B cell (primary cell): Measurements from ENCODE around the gene TIAM2. TPM values are rescaled to one million over a fixed set of nuclear protein-coding genes. Genes with fewer than 3 reads are reported as not detected.

Source experiments
- ATAC-seq: fragments of 200-7000 bp; cut with Tn5 transposase; one replicate; pipeline ENCODE4 v1.10.0; 2021; ENCODE audit warnings: low read depth, mild to moderate bottlenecking, moderate number of reproducible peaks, moderate library complexity
- CTCF ChIA-PET: fragments of 350-600 bp; sonication (Branson Sonifier 250); formaldehyde crosslinking; loops from one replicate; lab custom pipeline; 2021; ENCODE audit warnings: antibody characterized with exemption, inconsistent platforms; lab: Charles Lee
- POLR2A ChIA-PET: fragments of 350-600 bp; sonication (Branson Sonifier 250); formaldehyde crosslinking; loops from one replicate; lab custom pipeline; 2021; ENCODE audit warnings: antibody characterized with exemption; lab: Charles Lee
- DNase-seq: peaks from one replicate; pipeline ENCODE4 v3.0.0; 2013
- H2AFZ ChIP-seq: 2 replicates; pipeline ENCODE4 v1.6.1; 2012; ENCODE audit warnings: mild to moderate bottlenecking, low read depth, low read length; ENCODE audit not compliant: insufficient read depth, poor library complexity, severe bottlenecking
- H3K27ac ChIP-seq, 2 donors: 1 replicate in 1 of 2; 2 replicates in 1 of 2; pipeline ENCODE4 v1.5.1; 2012 to 2013; ENCODE audit warnings: low read length in 2 of 2, mild to moderate bottlenecking in 2 of 2, moderate library complexity in 1 of 2
- H3K27me3 ChIP-seq, 4 experiments: fragments of 200-600 bp in 1 of 4; sonication (generic) in 1 of 4; replicated peaks in 1 of 4; 1 replicate in 2 of 4; 2 replicates in 2 of 4; pipeline versions ENCODE4 v1.6.1 to v1.7.0; 2013 to 2016; ENCODE audit warnings: low read length in 3 of 4, mild to moderate bottlenecking in 2 of 4, mixed read lengths in 1 of 4, moderate library complexity in 1 of 4; ENCODE audit not compliant: insufficient read depth in 4 of 4, control insufficient read depth in 3 of 4; ENCODE audit errors: control extremely low read depth in 1 of 4
- H3K36me3 ChIP-seq, 2 experiments: replicated peaks in 1 of 2; 1 replicate in 1 of 2; 2 replicates in 1 of 2; pipeline versions ENCODE4 v1.6.1 to v1.7.1; 2013; ENCODE audit warnings: low read length in 1 of 2; ENCODE audit not compliant: insufficient read depth in 2 of 2, control insufficient read depth in 1 of 2; ENCODE audit errors: control extremely low read depth in 1 of 2, extremely low read depth in 1 of 2
- H3K4me1 ChIP-seq, 2 donors: fragments of 200-600 bp in 1 of 2; sonication (generic) in 1 of 2; 1 replicate in 1 of 2; 2 replicates in 1 of 2; pipeline versions ENCODE4 v1.5.1 to v1.6.1; 2013 to 2017; ENCODE audit warnings: low read length in 2 of 2; ENCODE audit not compliant: control insufficient read depth in 2 of 2, insufficient read depth in 2 of 2
- H3K4me2 ChIP-seq: replicated peaks from 2 replicates; pipeline ENCODE3; 2012; ENCODE audit warnings: mild to moderate bottlenecking, low read depth, low read length; ENCODE audit not compliant: poor library complexity, severe bottlenecking
- H3K4me3 ChIP-seq, 5 experiments: fragments of 200-600 bp in 1 of 5; sonication (generic) in 1 of 5; 1 replicate in 3 of 5; 2 replicates in 2 of 5; pipeline versions ENCODE4 v1.5.1 to v1.7.0; 2011 to 2016; ENCODE audit warnings: low read length in 4 of 5, mild to moderate bottlenecking in 4 of 5, low read depth in 2 of 5, control low read depth in 1 of 5, moderate library complexity in 1 of 5; ENCODE audit not compliant: insufficient read depth in 1 of 5; ENCODE audit errors: control extremely low read depth in 1 of 5, extremely low read depth in 1 of 5
- H3K79me2 ChIP-seq: fragments of 200-600 bp; sonication (generic); one replicate; pipeline ENCODE4 v1.6.0; 2016; ENCODE audit warnings: low read length; ENCODE audit not compliant: control insufficient read depth, insufficient read depth
- H3K9ac ChIP-seq: fragments of 200-600 bp; sonication (generic); 2 replicates; pipeline ENCODE4 v1.6.1; 2017; ENCODE audit warnings: mild to moderate bottlenecking, low read length, moderate library complexity
- H3K9me3 ChIP-seq, 3 donors: one replicate each; pipeline versions ENCODE4 v1.6.1 to v1.7.1; 2013; ENCODE audit warnings: low read length in 2 of 3; ENCODE audit not compliant: control insufficient read depth in 2 of 3, insufficient read depth in 1 of 3; ENCODE audit errors: control extremely low read depth in 1 of 3
- H4K20me1 ChIP-seq: 2 replicates; pipeline ENCODE4 v1.6.0; 2012; ENCODE audit warnings: mild to moderate bottlenecking, low read length; ENCODE audit not compliant: insufficient read depth, control insufficient read depth, poor library complexity, severe bottlenecking
- H3K27ac Mint-ChIP-seq: one replicate; pipeline ENCODE4 v1.8.0; 2021; ENCODE audit warnings: mixed read lengths
- H3K27me3 Mint-ChIP-seq: one replicate; pipeline ENCODE4 v1.8.0; 2021; ENCODE audit warnings: mixed read lengths
- H3K4me1 Mint-ChIP-seq: one replicate; pipeline ENCODE4 v1.8.0; 2021; ENCODE audit warnings: mixed read lengths
- H3K4me3 Mint-ChIP-seq: one replicate; pipeline ENCODE4 v1.8.0; 2021; ENCODE audit warnings: mixed read lengths
- H3K9me3 Mint-ChIP-seq: one replicate; pipeline ENCODE4 v1.8.0; 2022; ENCODE audit warnings: mixed read lengths; ENCODE audit not compliant: insufficient read depth
- EZH2 ChIP-seq: IDR thresholded peaks from 2 replicates; pipeline ENCODE4 v1.6.1; 2012; ENCODE audit warnings: borderline replicate concordance, low read depth, mild to moderate bottlenecking, moderate library complexity, low read length; ENCODE audit not compliant: insufficient read depth, poor library complexity, severe bottlenecking
- WGBS: methylation state at CpG from one replicate; pipeline ENCODE4 v1.1.5; 2013; ENCODE audit warnings: missing lambda C conversion rate; ENCODE audit not compliant: insufficient coverage; 5-methylcytosine and 5-hydroxymethylcytosine counted together
- intact Hi-C: fragments of 100-400 bp; cut with micrococcal nuclease; formaldehyde crosslinking; loops from one replicate; pipeline ENCODE4 v1.10.0; 2022
- polyA plus RNA-seq: library from polyadenylated mRNA; depleted of rRNA; stranded (reverse); fragments of >200 nt; gene quantifications from 2 replicates; pipeline ENCODE4 v1.2.3, GENCODE V29; 2012
- total RNA-seq, 2 donors: library from RNA; stranded (reverse); fragments of 120-200 nt in 1 of 2; gene quantifications; 1 replicate in 1 of 2; 2 replicates in 1 of 2; pipeline versions ENCODE4 v1.2.3 to v1.2.4, GENCODE V29; 2013 to 2022
- TF ChIP-seq, protein P1 (sequence below): fragments of 200-600 bp; IDR thresholded peaks from one replicate; pipeline ENCODE4 v1.8.0; 2022; ENCODE audit warnings: antibody characterized with exemption, mild to moderate bottlenecking

The TIAM2 gene
- total and polyA plus RNA-seq, 2 donors (not counting 1 experiment from before 2014, with no cell fraction given), result 13.1 to 18.8 TPM

DNA sequence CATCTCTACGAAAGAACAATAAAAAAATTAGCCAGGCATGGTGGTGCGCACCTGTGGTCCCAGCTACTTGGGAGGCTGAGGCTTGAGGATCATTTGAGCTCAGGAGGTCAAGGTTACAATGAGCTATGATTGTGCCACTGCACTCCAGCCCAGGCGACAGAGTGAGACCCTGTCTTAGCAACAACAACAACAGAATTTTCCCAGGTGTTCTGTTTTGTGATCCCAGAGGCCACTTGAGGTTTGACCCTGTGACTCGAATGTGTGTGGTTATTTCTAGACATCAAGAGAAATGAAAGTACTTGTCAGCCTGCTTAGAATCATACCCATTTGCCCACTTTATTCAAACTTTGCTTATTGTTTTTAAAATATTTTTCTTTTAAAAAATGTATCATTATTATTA lies 151.1 kb downstream of the TIAM2 start:
- peaks cover 17% of the 10 kb centered on the region for H3K4me1 Mint-ChIP-seq
- intact Hi-C loops, result no loop called here
- Histone ChIP-seq H3K9me3 (peaks cover 0 to 3% (median 0%) of the 10 kb centered on the region in 3 donors), H3K27me3 (no peaks in the 10 kb centered on the region), H3K79me2 (no peaks in the 10 kb centered on the region), H3K4me2 (no peak overlapping the region), H3K36me3 (no peaks in the 10 kb centered on the region), H4K20me1 (no peaks in the 10 kb centered on the region), H3K4me1 (peaks cover 0 to 16% of the 10 kb centered on the region in 2 donors), H3K27ac (no peak overlapping the region), H3K4me3 (no peak overlapping the region), H2AFZ (no peak overlapping the region), H3K9ac (no peak overlapping the region)
- no peak overlapping the region for H3K4me3 Mint-ChIP-seq
- POLR2A ChIA-PET, result no interaction called here
- no peaks in the 10 kb centered on the region for H3K9me3 Mint-ChIP-seq
- no peak overlapping the region for H3K27ac Mint-ChIP-seq
- TF ChIP-seq EZH2, result no peak
- TF ChIP-seq, protein P1, sequence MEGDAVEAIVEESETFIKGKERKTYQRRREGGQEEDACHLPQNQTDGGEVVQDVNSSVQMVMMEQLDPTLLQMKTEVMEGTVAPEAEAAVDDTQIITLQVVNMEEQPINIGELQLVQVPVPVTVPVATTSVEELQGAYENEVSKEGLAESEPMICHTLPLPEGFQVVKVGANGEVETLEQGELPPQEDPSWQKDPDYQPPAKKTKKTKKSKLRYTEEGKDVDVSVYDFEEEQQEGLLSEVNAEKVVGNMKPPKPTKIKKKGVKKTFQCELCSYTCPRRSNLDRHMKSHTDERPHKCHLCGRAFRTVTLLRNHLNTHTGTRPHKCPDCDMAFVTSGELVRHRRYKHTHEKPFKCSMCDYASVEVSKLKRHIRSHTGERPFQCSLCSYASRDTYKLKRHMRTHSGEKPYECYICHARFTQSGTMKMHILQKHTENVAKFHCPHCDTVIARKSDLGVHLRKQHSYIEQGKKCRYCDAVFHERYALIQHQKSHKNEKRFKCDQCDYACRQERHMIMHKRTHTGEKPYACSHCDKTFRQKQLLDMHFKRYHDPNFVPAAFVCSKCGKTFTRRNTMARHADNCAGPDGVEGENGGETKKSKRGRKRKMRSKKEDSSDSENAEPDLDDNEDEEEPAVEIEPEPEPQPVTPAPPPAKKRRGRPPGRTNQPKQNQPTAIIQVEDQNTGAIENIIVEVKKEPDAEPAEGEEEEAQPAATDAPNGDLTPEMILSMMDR, result no peak
- no peak for DNase-seq
- WGBS, result 92% methylated on average over 2 of the region's 4 CpGs
- CTCF ChIA-PET, result no interaction called here
- no peak for ATAC-seq
- no peaks in the 10 kb centered on the region for H3K27me3 Mint-ChIP-seq

- ChIA-PET CTCF (no interaction called here), POLR2A (no interaction called here)
- Histone ChIP-seq H3K36me3 (no peaks in the 10 kb centered on the region), H3K9me3 (peaks cover 0 to 3% (median 0%) of the 10 kb centered on the region in 3 donors), H3K4me1 (peaks cover 0 to 7% of the 10 kb centered on the region in 2 donors), H4K20me1 (no peaks in the 10 kb centered on the region), H3K4me2 (no peak overlapping the region), H2AFZ (no peak overlapping the region), H3K27me3 (no peaks in the 10 kb centered on the region), H3K9ac (no peak overlapping the region), H3K79me2 (no peaks in the 10 kb centered on the region), H3K4me3 (no peak overlapping the region), H3K27ac (no peak overlapping the region)
- 94% methylated on average over 5 of the region's 7 CpGs for WGBS
- Mint-ChIP-seq H3K27me3 (no peaks in the 10 kb centered on the region), H3K27ac (no peak overlapping the region), H3K4me1 (peaks cover 9% of the 10 kb centered on the region), H3K9me3 (no peaks in the 10 kb centered on the region), H3K4me3 (no peak overlapping the region)
- intact Hi-C loops, result no loop called here
- ATAC-seq (no peak), DNase-seq (no peak)
- TF ChIP-seq, protein P1, result no peak
- no peak for TF ChIP-seq EZH2
These were observed 153.0 kb downstream of the TIAM2 start for GRCh38 chr6:155147958-155148663.
